ENCODE data around the gene HAPLN2. TPM values are rescaled to one million over a fixed set of nuclear protein-coding genes. Genes with fewer than 3 reads are reported as not detected.

The HAPLN2 gene
- total and polyA plus RNA-seq, 12 donors = 0.24 to 6.3 (median 0.81) TPM; not detected in 1

GRCh38 chr1:156622581-156623297 is 3.5 kb downstream of the HAPLN2 start:
- 86 to 87% methylated on average over 6 of the region's 6 CpGs for whole genome bisulfite sequencing, 2 donors
- no peak for ATAC-seq
- Histone ChIP-seq H3K36me3 (no peaks in the 10 kb centered on the region), H3K9me3 (no peaks in the 10 kb centered on the region), H3K27ac (no peak overlapping the region), H3K27me3 (peaks cover 19 to 83% (median 44%) of the 10 kb centered on the region in 7 donors), H3K4me1 (peaks cover 10 to 34% (median 24%) of the 10 kb centered on the region in 9 donors), H3K4me3 (no peak overlapping the region)
- DNase-seq = no peak
- intact Hi-C loops (cut with DNase I) = loop anchor here in 2 of 10 donors (5.0 kb wide), 1 partner anchor 35 kb away; no protein-coding TSS in a partner anchor
- TF ChIP-seq, protein P1, sequence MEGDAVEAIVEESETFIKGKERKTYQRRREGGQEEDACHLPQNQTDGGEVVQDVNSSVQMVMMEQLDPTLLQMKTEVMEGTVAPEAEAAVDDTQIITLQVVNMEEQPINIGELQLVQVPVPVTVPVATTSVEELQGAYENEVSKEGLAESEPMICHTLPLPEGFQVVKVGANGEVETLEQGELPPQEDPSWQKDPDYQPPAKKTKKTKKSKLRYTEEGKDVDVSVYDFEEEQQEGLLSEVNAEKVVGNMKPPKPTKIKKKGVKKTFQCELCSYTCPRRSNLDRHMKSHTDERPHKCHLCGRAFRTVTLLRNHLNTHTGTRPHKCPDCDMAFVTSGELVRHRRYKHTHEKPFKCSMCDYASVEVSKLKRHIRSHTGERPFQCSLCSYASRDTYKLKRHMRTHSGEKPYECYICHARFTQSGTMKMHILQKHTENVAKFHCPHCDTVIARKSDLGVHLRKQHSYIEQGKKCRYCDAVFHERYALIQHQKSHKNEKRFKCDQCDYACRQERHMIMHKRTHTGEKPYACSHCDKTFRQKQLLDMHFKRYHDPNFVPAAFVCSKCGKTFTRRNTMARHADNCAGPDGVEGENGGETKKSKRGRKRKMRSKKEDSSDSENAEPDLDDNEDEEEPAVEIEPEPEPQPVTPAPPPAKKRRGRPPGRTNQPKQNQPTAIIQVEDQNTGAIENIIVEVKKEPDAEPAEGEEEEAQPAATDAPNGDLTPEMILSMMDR (IDR thresholded peaks at IDR 0.05) = no peak

DNA sequence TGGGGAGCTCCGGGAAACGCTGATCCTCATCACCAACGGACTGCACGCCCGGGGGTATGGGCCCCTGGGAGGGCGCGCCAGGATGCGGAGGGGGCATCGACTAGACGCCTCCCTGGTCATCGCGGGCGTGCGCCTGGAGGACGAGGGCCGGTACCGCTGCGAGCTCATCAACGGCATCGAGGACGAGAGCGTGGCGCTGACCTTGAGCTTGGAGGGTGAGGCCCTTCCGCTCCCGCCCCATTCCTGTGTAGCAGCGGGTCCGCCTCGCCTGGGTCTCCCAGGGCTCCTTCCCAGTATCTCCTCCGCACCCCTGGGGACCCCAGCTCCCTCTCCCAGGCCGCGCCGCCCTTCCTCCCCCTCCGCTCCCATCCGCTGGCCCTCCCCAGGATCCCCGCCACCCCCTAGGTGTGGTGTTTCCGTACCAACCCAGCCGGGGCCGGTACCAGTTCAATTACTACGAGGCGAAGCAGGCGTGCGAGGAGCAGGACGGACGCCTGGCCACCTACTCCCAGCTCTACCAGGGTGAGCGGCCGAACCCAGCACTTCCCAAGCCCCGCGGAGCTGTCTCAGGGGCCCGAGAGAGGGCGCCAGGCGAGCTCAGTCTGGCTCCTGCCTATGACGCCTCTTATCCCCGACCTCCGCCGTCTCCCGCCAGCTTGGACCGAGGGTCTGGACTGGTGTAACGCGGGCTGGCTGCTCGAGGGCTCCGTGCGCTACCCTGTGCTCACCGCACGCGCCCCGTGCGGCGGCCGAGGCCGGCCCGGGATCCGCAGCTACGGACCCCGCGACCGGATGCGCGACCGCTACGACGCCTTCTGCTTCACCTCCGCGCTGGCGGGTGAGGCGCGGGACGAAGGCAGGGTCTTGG is 5.0 kb downstream of the HAPLN2 start:
- Histone ChIP-seq H3K36me3 (no peaks in the 10 kb centered on the region), H3K4me1 (peaks cover 10 to 34% (median 24%) of the 10 kb centered on the region in 9 donors), H3K27me3 (peaks cover 19 to 97% (median 56%) of the 10 kb centered on the region in 7 donors), H3K9me3 (no peaks in the 10 kb centered on the region), H3K4me3 (peak overlapping the region; percentile 34 to 58 (median 49)), H3K27ac (peak overlapping the region in 9 of 10 donors; percentile 45 to 76 (median 63))
- ATAC-seq (peak; percentile 65 to 82 (median 78)), DNase-seq (peak; percentile 47 to 64)
- intact Hi-C loops (cut with DNase I) = loop anchor here in 3 of 10 donors (2.0 to 5.0 kb wide), 2 partner anchors 33 to 101 kb away; no protein-coding TSS in a partner anchor
- TF ChIP-seq, protein P1 (IDR thresholded peaks at IDR 0.05) = peak in 7 of 9 donors; percentile 18 to 59 (median 47)
- WGBS, 2 donors = 1 to 3% methylated on average over 86 to 87 of the region's 87 CpGs

DNA sequence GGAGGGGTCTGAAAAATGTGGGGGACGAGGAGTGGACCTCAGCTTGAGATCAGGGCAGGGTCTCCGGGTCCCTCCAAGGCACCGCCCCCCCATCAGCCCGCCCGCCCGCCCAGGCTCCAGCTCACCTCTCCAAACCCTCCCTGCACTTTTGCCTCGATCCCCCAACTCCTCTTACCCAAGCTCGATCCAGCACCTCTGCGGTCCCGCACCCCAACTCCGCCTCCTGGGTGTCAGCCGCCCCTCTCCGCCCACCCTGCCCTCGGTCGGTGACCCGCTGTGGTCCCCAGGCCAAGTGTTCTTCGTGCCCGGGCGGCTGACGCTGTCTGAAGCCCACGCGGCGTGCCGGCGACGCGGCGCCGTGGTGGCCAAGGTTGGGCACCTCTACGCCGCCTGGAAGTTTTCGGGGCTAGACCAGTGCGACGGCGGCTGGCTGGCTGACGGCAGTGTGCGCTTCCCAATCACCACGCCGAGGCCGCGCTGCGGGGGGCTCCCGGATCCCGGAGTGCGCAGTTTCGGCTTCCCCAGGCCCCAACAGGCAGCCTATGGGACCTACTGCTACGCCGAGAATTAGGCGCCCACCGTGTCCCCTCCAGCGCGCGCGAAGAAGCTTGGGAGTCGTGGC is 5.7 kb downstream of the HAPLN2 start:
- ATAC-seq = peak in 4 of 8 donors; percentile 2 to 16 (median 6)
- Histone ChIP-seq H3K36me3 (no peaks in the 10 kb centered on the region), H3K27ac (peak overlapping the region in 9 of 10 donors; percentile 45 to 76 (median 63)), H3K9me3 (no peaks in the 10 kb centered on the region), H3K4me3 (peak overlapping the region; percentile 34 to 58 (median 49)), H3K27me3 (peaks cover 19 to 100% (median 64%) of the 10 kb centered on the region in 7 donors), H3K4me1 (peaks cover 10 to 34% (median 24%) of the 10 kb centered on the region in 9 donors)
- TF ChIP-seq, protein P1 (IDR thresholded peaks at IDR 0.05) = no peak
- WGBS, 2 donors = 1% methylated on average over 44 to 55 of the region's 55 CpGs
- intact Hi-C loops (cut with DNase I) = loop anchor here in 4 of 10 donors (2.0 to 5.0 kb wide), 3 partner anchors 32 to 100 kb away; partner anchors contain the start of gene NES (in 2 of the 4)
- DNase-seq = peak in 1 of 2 donors; percentile 23

Data from heart right ventricle (tissue), 16 donors.